ENCODE measurements around the gene REPS2.

REPS2 gene

DNA sequence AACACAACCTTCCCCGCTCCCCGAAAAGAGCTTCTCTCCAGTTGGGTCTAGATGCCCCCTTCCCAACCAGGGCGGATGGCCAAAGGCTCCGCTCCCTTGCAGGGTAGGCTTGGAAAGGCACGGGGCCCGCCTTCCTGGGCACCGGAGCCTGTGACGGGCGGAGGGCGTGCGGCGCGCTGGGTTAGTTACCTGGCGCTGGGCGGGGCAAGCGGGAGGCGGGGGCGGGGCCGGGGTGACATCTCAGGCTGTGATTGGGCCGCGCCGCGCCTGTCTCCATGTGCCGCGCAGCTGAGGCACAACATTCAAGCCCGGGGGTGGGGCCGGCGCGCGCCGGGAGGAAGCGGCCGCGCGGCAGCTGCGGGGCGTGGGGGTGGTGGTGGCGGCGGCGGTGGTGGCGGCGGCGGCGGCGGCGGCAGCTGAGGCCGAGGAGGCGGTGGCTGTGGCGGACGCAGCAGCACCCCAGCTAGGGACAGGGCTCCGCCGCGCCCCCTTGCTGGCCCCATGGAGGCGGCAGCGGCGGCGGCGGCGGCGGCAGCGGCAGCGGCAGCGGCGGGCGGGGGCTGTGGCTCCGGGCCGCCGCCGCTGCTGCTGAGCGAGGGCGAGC is at the start of gene REPS2:
Gene REPS2, plus strand, starts transcription at position 298 of the 604 bp plus-strand sequence. Its CDS starts 204 bp downstream, at position 502.
- H3K9ac ChIP-seq (ENCODE audit: low read length) = peak within 1 kb of the TSS; percentile 43; the same call in 1 of the 2 replicates

DNA sequence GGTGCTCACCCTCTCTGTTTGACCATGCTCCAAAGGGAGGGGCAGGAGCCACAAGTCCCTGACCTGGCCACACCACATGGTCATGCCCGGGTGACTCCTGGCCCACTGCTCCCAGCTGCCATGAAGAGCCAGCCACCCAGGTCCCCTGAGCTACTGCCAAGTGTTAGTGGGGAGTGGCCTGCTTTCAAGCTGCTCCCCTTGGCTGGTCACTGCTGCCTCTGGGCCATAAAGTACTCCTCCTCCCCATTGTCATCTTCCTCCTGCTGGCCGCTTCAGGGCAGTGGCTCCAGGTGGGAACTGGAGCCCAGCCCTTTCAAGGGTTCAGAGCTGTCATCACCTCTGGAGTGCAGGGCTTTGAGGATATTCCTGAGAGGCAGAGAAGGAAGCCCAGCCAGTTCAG is 49.0 kb upstream of the REPS2 start:
- Histone ChIP-seq H3K27me3 (replicated peaks; ENCODE audit: insufficient read depth, low read length) (no peaks in the 10 kb centered on the region), H3K9me2 (replicated peaks; ENCODE audit: insufficient read depth, low read length) (no peaks in the 10 kb centered on the region), H4K20me1 (ENCODE audit: insufficient read depth, low read length) (no peaks in the 10 kb centered on the region), H3F3A (ENCODE audit: insufficient read depth, low read length) (no peaks in the 10 kb centered on the region), H2AFZ (ENCODE audit: low read length) (no peak overlapping the region), H3K4me1 (ENCODE audit: low read length) (0 out of 2 replicates have a peak, but pooled peaks cover 2% of the 10 kb centered on the region), H3K9ac (ENCODE audit: low read length) (no peak overlapping the region), H3K4me3 (ENCODE audit: low read length) (no peak overlapping the region), H3K9me3 (replicated peaks; ENCODE audit: insufficient read depth, low read length) (no peaks in the 10 kb centered on the region), H3K27ac (ENCODE audit: low read length) (no peak overlapping the region), H3K36me3 (replicated peaks; ENCODE audit: insufficient read depth, low read length) (no peaks in the 10 kb centered on the region), H3K4me2 (ENCODE audit: low read depth, low read length) (no peak overlapping the region), H3K79me2 (ENCODE audit: low read length) (no peaks in the 10 kb centered on the region)
- TF ChIP-seq, protein P1, sequence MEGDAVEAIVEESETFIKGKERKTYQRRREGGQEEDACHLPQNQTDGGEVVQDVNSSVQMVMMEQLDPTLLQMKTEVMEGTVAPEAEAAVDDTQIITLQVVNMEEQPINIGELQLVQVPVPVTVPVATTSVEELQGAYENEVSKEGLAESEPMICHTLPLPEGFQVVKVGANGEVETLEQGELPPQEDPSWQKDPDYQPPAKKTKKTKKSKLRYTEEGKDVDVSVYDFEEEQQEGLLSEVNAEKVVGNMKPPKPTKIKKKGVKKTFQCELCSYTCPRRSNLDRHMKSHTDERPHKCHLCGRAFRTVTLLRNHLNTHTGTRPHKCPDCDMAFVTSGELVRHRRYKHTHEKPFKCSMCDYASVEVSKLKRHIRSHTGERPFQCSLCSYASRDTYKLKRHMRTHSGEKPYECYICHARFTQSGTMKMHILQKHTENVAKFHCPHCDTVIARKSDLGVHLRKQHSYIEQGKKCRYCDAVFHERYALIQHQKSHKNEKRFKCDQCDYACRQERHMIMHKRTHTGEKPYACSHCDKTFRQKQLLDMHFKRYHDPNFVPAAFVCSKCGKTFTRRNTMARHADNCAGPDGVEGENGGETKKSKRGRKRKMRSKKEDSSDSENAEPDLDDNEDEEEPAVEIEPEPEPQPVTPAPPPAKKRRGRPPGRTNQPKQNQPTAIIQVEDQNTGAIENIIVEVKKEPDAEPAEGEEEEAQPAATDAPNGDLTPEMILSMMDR (IDR thresholded peaks at IDR 0.05; ENCODE audit: low read length) = no peak
- no peak for DNase-seq

More for the DNA sequence above, at the start of gene REPS2:
- Histone ChIP-seq H3K27me3 (replicated peaks; ENCODE audit: insufficient read depth, low read length) (no peaks in the 10 kb centered on the region), H3K79me2 (ENCODE audit: low read length) (no peaks in the 10 kb centered on the region), H3K36me3 (replicated peaks; ENCODE audit: insufficient read depth, low read length) (no peaks in the 10 kb centered on the region), H3K27ac (ENCODE audit: low read length) (no peak within 1 kb of the TSS), H3K9me2 (replicated peaks; ENCODE audit: insufficient read depth, low read length) (no peaks in the 10 kb centered on the region), H3K9me3 (replicated peaks; ENCODE audit: insufficient read depth, low read length) (no peaks in the 10 kb centered on the region), H3F3A (ENCODE audit: insufficient read depth, low read length) (no peaks in the 10 kb centered on the region), H2AFZ (ENCODE audit: low read length) (peak within 1 kb of the TSS; percentile 85), H3K4me1 (ENCODE audit: low read length) (peaks cover 4% of the 10 kb centered on the region), H4K20me1 (ENCODE audit: insufficient read depth, low read length) (no peaks in the 10 kb centered on the region), H3K4me3 (ENCODE audit: low read length) (peak within 1 kb of the TSS; percentile 69), H3K4me2 (ENCODE audit: low read depth, low read length) (peak within 1 kb of the TSS; percentile 68)
- peak; percentile 86 for DNase-seq
- TF ChIP-seq EZH2 (optimal IDR thresholded peaks at IDR 0.05; ENCODE audit: low read depth, low read length) (no peak), EZH2phosphoT487 (IDR thresholded peaks at IDR 0.05; ENCODE audit: low read length) (no peak)
- TF ChIP-seq, protein P1 (IDR thresholded peaks at IDR 0.05; ENCODE audit: low read length) = no peak

DNA sequence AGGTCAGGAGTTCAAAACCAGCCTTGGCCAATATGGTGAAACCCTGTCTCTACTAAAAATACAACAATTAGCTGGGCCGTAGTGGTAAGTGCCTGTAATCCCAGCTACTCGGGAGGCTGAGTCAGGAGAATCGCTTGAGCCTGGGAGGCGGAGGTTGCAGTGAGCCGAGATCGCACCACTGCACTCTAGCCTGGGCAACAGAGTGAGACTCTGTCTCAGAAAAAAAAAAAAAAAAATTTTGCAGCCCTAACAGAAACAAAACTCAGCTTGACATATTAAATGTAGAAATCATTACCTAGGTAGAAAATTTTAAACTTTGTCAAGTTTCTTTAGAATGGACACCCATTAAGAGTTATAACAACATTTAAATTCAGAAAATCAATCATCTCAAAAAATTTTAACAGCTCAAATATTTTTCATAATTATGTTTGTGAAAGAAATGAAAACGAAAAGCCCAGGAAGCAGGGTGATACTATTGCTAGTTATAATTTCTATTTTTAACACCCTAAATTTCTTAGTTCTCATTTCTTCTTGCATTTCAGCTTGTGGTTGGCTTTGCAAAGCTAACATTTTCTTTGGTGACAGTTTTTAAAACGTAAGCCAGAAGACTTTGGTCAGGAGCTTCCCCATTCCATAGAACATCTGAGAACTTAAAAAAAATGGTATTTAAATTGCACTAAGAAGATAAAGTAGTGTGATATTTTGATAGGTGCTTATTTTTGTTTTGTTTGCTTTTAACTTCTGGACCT is 43.0 kb upstream of the REPS2 start:
- H3K36me3 ChIP-seq (replicated peaks; ENCODE audit: insufficient read depth, low read length) = no peaks in the 10 kb centered on the region

More for the DNA sequence above, 43.0 kb upstream of the REPS2 start:
- Histone ChIP-seq H3K9me3 (replicated peaks; ENCODE audit: insufficient read depth, low read length) (no peaks in the 10 kb centered on the region), H3F3A (ENCODE audit: insufficient read depth, low read length) (peaks cover 14% of the 10 kb centered on the region), H3K4me1 (ENCODE audit: low read length) (peaks cover 12% of the 10 kb centered on the region), H2AFZ (ENCODE audit: low read length) (no peak overlapping the region), H3K4me3 (ENCODE audit: low read length) (no peak overlapping the region), H3K27me3 (replicated peaks; ENCODE audit: insufficient read depth, low read length) (no peaks in the 10 kb centered on the region), H3K9ac (ENCODE audit: low read length) (peak overlapping the region; percentile 45), H3K4me2 (ENCODE audit: low read depth, low read length) (peak overlapping the region; percentile 27; the same call in 1 of the 2 replicates), H3K27ac (ENCODE audit: low read length) (peak overlapping the region; percentile 85), H4K20me1 (ENCODE audit: insufficient read depth, low read length) (no peaks in the 10 kb centered on the region), H3K9me2 (replicated peaks; ENCODE audit: insufficient read depth, low read length) (no peaks in the 10 kb centered on the region), H3K79me2 (ENCODE audit: low read length) (no peaks in the 10 kb centered on the region)
- TF ChIP-seq, protein P1 (IDR thresholded peaks at IDR 0.05; ENCODE audit: low read length) = no peak
- TF ChIP-seq EZH2 (optimal IDR thresholded peaks at IDR 0.05; ENCODE audit: low read depth, low read length) (no peak), EZH2phosphoT487 (IDR thresholded peaks at IDR 0.05; ENCODE audit: low read length) (no peak)
- peak; percentile 51 for DNase-seq
